ENCODE measurements around the gene FBXL20. TPM values are rescaled to one million over a fixed set of nuclear protein-coding genes. Genes with fewer than 3 reads are reported as not detected.
"Not testable (repeated sequence)": the region's sequence is repeated elsewhere in the genome, so short reads cannot be mapped to it uniquely, and the experiment has no call there.

The FBXL20 gene
- total and polyA plus RNA-seq, 10 of the 15 experiments (the other 5 are each of a cell fraction or from before 2014, with no cell fraction given), result 1.2 to 8.3 (median 4.4) TPM

GRCh38 chr17:39339272-39339671 is 62.2 kb downstream of the FBXL20 start:
- no peaks in the 10 kb centered on the region for H3K79me2 ChIP-seq (ENCODE audit: control insufficient read depth, insufficient read depth, low read length)
- no peak overlapping the region for H3K4me2 ChIP-seq (ENCODE audit: control insufficient read depth, insufficient read depth)
- TF ChIP-seq POLR2AphosphoS5 (IDR thresholded peaks at IDR 0.05; ENCODE audit: low read length), result no peak
- 97% methylated on average over 2 of the region's 2 CpGs for WGBS (ENCODE audit: insufficient coverage, insufficient replicate concordance, low lambda C conversion rate, missing lambda C conversion rate)
- no peak overlapping the region for H3K27ac ChIP-seq (ENCODE audit: control insufficient read depth, insufficient read depth)
- H3K4me3 ChIP-seq, result no peak overlapping the region
- no peaks in the 10 kb centered on the region for H3K27me3 ChIP-seq (replicated peaks in 1 of 2; ENCODE audit: control insufficient read depth in 2 of 2, insufficient read depth in 2 of 2, low read length in 1 of 2)
- no peak overlapping the region for H2AFZ ChIP-seq (ENCODE audit: control insufficient read depth, low read depth, low read length)
- in situ Hi-C loops (cut with MboI) (no loop called here), intact Hi-C loops (cut with micrococcal nuclease; ENCODE audit: unreplicated experiment) (no loop called here)
- no peaks in the 10 kb centered on the region for H3K9me3 ChIP-seq (replicated peaks; ENCODE audit: control insufficient read depth, insufficient read depth, low read length)
- no peak for FAIRE-seq
- ATAC-seq, result no peak
- no peak for DNase-seq (ENCODE audit: low read depth, low spot score)
- ChIA-PET RAD21 (ENCODE audit: unreplicated experiment) (no interaction called here), POLR2A (interaction anchor here (0.6 kb wide), 1 partner anchor 342 kb away, joined by 4 read pairs; no protein-coding TSS in a partner anchor), SMC1A (ENCODE audit: uncharacterized antibody, unreplicated experiment) (no interaction called here), CTCF (no interaction called here)
- no peaks in the 10 kb centered on the region for H3K36me3 ChIP-seq (ENCODE audit: control insufficient read depth in 2 of 2, insufficient read depth in 2 of 2, low read length in 1 of 2)
- no TSS peak for BruUV-seq (replicated peaks)
- no peaks in the 10 kb centered on the region for H4K20me1 ChIP-seq (ENCODE audit: control insufficient read depth, insufficient read depth)
- H3K9ac ChIP-seq (ENCODE audit: control insufficient read depth, insufficient read depth, low read length), result no peak overlapping the region
- no peaks in the 10 kb centered on the region for H3K4me1 ChIP-seq (ENCODE audit: control insufficient read depth, insufficient read depth, low read length)

- DNase-seq (ENCODE audit: low read depth, low spot score); H3K4me2 ChIP-seq (ENCODE audit: control insufficient read depth, insufficient read depth); H3K36me3 ChIP-seq (ENCODE audit: control insufficient read depth in 2 of 2, insufficient read depth in 2 of 2, low read length in 1 of 2); in situ Hi-C loops (cut with MboI); H3K27me3 ChIP-seq (replicated peaks in 1 of 2; ENCODE audit: control insufficient read depth in 2 of 2, insufficient read depth in 2 of 2, low read length in 1 of 2); H3K9ac ChIP-seq (ENCODE audit: control insufficient read depth, insufficient read depth, low read length); FAIRE-seq; CTCF ChIA-PET; H4K20me1 ChIP-seq (ENCODE audit: control insufficient read depth, insufficient read depth); H3K4me3 ChIP-seq; intact Hi-C loops (cut with micrococcal nuclease; ENCODE audit: unreplicated experiment); RAD21 ChIA-PET (ENCODE audit: unreplicated experiment); H3K4me1 ChIP-seq (ENCODE audit: control insufficient read depth, insufficient read depth, low read length); BruUV-seq (replicated peaks); H2AFZ ChIP-seq (ENCODE audit: control insufficient read depth, low read depth, low read length); POLR2A ChIA-PET; H3K9me3 ChIP-seq (replicated peaks; ENCODE audit: control insufficient read depth, insufficient read depth, low read length); H3K27ac ChIP-seq (ENCODE audit: control insufficient read depth, insufficient read depth); ATAC-seq; H3K79me2 ChIP-seq (ENCODE audit: control insufficient read depth, insufficient read depth, low read length); SMC1A ChIA-PET (ENCODE audit: uncharacterized antibody, unreplicated experiment): not testable (repeated sequence)
- WGBS (ENCODE audit: insufficient coverage, insufficient replicate concordance, low lambda C conversion rate, missing lambda C conversion rate), result 91% methylated on average over 19 of the region's 26 CpGs
These were observed 63.8 kb downstream of the FBXL20 start for GRCh38 chr17:39337649-39338048.

All from GM12878 (cell line).